Measurements from ENCODE around the gene SLC8A1.

- TF ChIP-seq, protein P1, sequence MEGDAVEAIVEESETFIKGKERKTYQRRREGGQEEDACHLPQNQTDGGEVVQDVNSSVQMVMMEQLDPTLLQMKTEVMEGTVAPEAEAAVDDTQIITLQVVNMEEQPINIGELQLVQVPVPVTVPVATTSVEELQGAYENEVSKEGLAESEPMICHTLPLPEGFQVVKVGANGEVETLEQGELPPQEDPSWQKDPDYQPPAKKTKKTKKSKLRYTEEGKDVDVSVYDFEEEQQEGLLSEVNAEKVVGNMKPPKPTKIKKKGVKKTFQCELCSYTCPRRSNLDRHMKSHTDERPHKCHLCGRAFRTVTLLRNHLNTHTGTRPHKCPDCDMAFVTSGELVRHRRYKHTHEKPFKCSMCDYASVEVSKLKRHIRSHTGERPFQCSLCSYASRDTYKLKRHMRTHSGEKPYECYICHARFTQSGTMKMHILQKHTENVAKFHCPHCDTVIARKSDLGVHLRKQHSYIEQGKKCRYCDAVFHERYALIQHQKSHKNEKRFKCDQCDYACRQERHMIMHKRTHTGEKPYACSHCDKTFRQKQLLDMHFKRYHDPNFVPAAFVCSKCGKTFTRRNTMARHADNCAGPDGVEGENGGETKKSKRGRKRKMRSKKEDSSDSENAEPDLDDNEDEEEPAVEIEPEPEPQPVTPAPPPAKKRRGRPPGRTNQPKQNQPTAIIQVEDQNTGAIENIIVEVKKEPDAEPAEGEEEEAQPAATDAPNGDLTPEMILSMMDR (IDR thresholded peaks at IDR 0.05; ENCODE audit: low read depth, low read length): no peak
- TF ChIP-seq POLR2A (IDR thresholded peaks at IDR 0.05; ENCODE audit: extremely low read depth, insufficient read length) (no peak), MYC (IDR thresholded peaks at IDR 0.05; ENCODE audit: low read depth, low read length) (no peak)
- TF ChIP-seq, protein P2, sequence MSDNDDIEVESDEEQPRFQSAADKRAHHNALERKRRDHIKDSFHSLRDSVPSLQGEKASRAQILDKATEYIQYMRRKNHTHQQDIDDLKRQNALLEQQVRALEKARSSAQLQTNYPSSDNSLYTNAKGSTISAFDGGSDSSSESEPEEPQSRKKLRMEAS (IDR thresholded peaks at IDR 0.05; ENCODE audit: low read depth, low read length): no peak
Measured at GRCh38 chr2:40213619-40214018, 238.3 kb downstream of the SLC8A1 start.
